ENCODE data around the gene ZFAND3. TPM values are rescaled to one million over a fixed set of nuclear protein-coding genes. Genes with fewer than 3 reads are reported as not detected.

Gene ZFAND3
- total RNA-seq, 1 experiment from 2014 or later, result 22.2 TPM

DNA sequence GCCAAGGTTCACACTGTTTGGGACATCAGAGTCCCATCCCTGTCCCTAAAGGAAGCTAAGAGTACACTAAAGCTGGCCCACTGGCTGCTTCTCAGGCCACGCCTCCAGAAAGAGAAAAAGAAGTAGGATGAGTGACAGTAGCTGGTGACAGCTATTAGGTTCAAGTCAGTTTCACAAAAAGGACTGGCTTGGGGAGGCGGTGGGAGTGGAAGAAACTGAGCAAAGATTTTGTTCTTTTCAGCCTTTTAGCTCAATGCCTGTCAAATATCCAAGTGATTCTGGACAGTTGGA, 374.7 kb downstream of the ZFAND3 start:
- ChIA-PET POLR2A (ENCODE audit: unreplicated experiment) (no interaction called here), CTCF (no interaction called here)
- H2AFZ ChIP-seq (ENCODE audit: low read length), result no peak overlapping the region
- H4K20me1 ChIP-seq (ENCODE audit: low read length), result no peaks in the 10 kb centered on the region
- H3K9me2 ChIP-seq (replicated peaks; ENCODE audit: low read length), result no peaks in the 10 kb centered on the region
- no peaks in the 10 kb centered on the region for H3F3A ChIP-seq (ENCODE audit: low read length, unreplicated experiment)
- no peaks in the 10 kb centered on the region for H3K79me2 ChIP-seq (ENCODE audit: low read length)
- H3K4me3 ChIP-seq (ENCODE audit: low read length), result no peak overlapping the region
- BruUV-seq (replicated peaks), result no TSS peak
- H3K9me3 ChIP-seq (ENCODE audit: low read length), result no peaks in the 10 kb centered on the region
- H3K27ac ChIP-seq (ENCODE audit: low read length), result no peak overlapping the region
- ATAC-seq (no peak), DNase-seq (no peak)
- no peaks in the 10 kb centered on the region for H3K4me1 ChIP-seq (ENCODE audit: insufficient read depth, low read length)
- no peaks in the 10 kb centered on the region for H3K27me3 ChIP-seq (ENCODE audit: low read length)
- intact Hi-C loops (cut with micrococcal nuclease), result no loop called here
- no peak overlapping the region for H3K4me2 ChIP-seq (ENCODE audit: low read length)
- H3K9ac ChIP-seq (ENCODE audit: low read length), result no peak overlapping the region
- no peaks in the 10 kb centered on the region for H3K36me3 ChIP-seq (ENCODE audit: low read depth, low read length)
- TF ChIP-seq EZH2 (IDR thresholded peaks at IDR 0.05; ENCODE audit: low read length, unreplicated experiment) (no peak), EZH2phosphoT487 (IDR thresholded peaks at IDR 0.05; ENCODE audit: borderline replicate concordance, low read length) (no peak)
- TF ChIP-seq, protein P1, sequence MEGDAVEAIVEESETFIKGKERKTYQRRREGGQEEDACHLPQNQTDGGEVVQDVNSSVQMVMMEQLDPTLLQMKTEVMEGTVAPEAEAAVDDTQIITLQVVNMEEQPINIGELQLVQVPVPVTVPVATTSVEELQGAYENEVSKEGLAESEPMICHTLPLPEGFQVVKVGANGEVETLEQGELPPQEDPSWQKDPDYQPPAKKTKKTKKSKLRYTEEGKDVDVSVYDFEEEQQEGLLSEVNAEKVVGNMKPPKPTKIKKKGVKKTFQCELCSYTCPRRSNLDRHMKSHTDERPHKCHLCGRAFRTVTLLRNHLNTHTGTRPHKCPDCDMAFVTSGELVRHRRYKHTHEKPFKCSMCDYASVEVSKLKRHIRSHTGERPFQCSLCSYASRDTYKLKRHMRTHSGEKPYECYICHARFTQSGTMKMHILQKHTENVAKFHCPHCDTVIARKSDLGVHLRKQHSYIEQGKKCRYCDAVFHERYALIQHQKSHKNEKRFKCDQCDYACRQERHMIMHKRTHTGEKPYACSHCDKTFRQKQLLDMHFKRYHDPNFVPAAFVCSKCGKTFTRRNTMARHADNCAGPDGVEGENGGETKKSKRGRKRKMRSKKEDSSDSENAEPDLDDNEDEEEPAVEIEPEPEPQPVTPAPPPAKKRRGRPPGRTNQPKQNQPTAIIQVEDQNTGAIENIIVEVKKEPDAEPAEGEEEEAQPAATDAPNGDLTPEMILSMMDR (conservative IDR thresholded peaks at IDR 0.05; ENCODE audit: low read depth, low read length), result no peak

DNA sequence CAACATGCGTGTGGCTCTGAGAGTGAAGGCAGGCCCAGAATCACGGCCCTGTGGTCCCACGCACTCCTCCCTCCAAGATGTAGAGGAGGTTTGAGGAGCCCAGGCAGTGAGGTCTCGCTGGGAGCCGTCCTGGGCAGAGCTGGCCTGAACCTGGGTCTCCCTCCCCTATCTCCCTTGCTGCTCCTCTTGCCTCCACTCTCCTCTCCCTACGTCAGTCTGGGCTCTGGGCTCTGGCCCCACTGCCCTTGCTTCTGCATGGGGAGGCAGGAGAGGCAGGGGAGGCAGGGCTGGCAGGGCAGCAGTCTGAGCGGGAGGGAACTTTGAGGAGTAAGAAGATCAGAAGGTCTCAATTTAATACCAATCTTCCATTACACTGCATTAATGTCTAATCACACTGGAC, 375.1 kb downstream of the ZFAND3 start:
- ChIA-PET CTCF (no interaction called here), POLR2A (ENCODE audit: unreplicated experiment) (no interaction called here)
- intact Hi-C loops (cut with micrococcal nuclease), result no loop called here
- Histone ChIP-seq H3K4me2 (ENCODE audit: low read length) (no peak overlapping the region), H2AFZ (ENCODE audit: low read length) (no peak overlapping the region), H3K4me1 (ENCODE audit: insufficient read depth, low read length) (no peaks in the 10 kb centered on the region), H3K9ac (ENCODE audit: low read length) (no peak overlapping the region), H3F3A (ENCODE audit: low read length, unreplicated experiment) (no peaks in the 10 kb centered on the region), H3K9me2 (replicated peaks; ENCODE audit: low read length) (no peaks in the 10 kb centered on the region), H3K27me3 (ENCODE audit: low read length) (no peaks in the 10 kb centered on the region), H3K79me2 (ENCODE audit: low read length) (no peaks in the 10 kb centered on the region), H3K9me3 (ENCODE audit: low read length) (no peaks in the 10 kb centered on the region), H3K4me3 (ENCODE audit: low read length) (no peak overlapping the region), H3K27ac (ENCODE audit: low read length) (no peak overlapping the region), H4K20me1 (ENCODE audit: low read length) (no peaks in the 10 kb centered on the region), H3K36me3 (ENCODE audit: low read depth, low read length) (no peaks in the 10 kb centered on the region)
- DNase-seq, result no peak
- ATAC-seq, result no peak
- no TSS peak for BruUV-seq (replicated peaks)
- TF ChIP-seq EZH2 (IDR thresholded peaks at IDR 0.05; ENCODE audit: low read length, unreplicated experiment) (no peak), EZH2phosphoT487 (IDR thresholded peaks at IDR 0.05; ENCODE audit: borderline replicate concordance, low read length) (no peak)
- TF ChIP-seq, protein P1 (conservative IDR thresholded peaks at IDR 0.05; ENCODE audit: low read depth, low read length), result no peak

DNA sequence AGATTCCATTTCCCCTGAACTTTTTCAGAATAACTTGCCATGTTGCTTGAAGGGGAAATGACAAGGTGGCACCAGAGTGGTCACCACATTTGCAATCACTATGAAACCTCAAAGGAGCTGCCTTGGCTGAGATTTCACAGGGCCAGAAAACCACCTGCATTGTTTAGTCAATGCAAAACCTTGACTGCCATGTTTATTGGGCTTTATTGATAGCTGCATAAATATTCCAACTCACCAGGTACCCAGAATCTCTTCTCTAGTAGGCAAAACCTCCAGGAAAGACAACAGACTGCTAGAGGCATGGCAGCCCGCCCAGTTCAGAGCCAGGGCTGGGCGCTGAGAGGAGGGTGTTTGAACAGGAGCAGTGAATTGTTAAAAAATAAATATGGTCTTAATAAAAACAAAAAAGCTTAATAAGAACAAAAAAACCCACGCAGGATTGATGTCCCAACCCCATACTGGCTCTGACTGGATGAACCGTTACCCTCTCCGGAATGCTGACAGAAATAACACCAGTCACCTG, 375.6 kb downstream of the ZFAND3 start:
- intact Hi-C loops (cut with micrococcal nuclease), result no loop called here
- POLR2A ChIA-PET (ENCODE audit: unreplicated experiment), result no interaction called here
- no peak for ATAC-seq
- Histone ChIP-seq H3K4me1 (ENCODE audit: insufficient read depth, low read length) (no peaks in the 10 kb centered on the region), H3K9me3 (ENCODE audit: low read length) (no peaks in the 10 kb centered on the region), H3K79me2 (ENCODE audit: low read length) (no peaks in the 10 kb centered on the region), H3K9ac (ENCODE audit: low read length) (no peak overlapping the region), H3K4me3 (ENCODE audit: low read length) (no peak overlapping the region), H3F3A (ENCODE audit: low read length, unreplicated experiment) (no peaks in the 10 kb centered on the region), H3K9me2 (replicated peaks; ENCODE audit: low read length) (no peaks in the 10 kb centered on the region), H3K27me3 (ENCODE audit: low read length) (no peaks in the 10 kb centered on the region), H2AFZ (ENCODE audit: low read length) (no peak overlapping the region), H3K27ac (ENCODE audit: low read length) (no peak overlapping the region), H3K36me3 (ENCODE audit: low read depth, low read length) (no peaks in the 10 kb centered on the region), H3K4me2 (ENCODE audit: low read length) (no peak overlapping the region), H4K20me1 (ENCODE audit: low read length) (no peaks in the 10 kb centered on the region)
- DNase-seq, result no peak
- CTCF ChIA-PET, result no interaction called here
- no TSS peak for BruUV-seq (replicated peaks)
- TF ChIP-seq EZH2phosphoT487 (IDR thresholded peaks at IDR 0.05; ENCODE audit: borderline replicate concordance, low read length) (no peak), EZH2 (IDR thresholded peaks at IDR 0.05; ENCODE audit: low read length, unreplicated experiment) (no peak)
- TF ChIP-seq, protein P1 (conservative IDR thresholded peaks at IDR 0.05; ENCODE audit: low read depth, low read length), result no peak

Measured in PC-3 (cell line).